OCI-LY7 (cell line): Measurements from ENCODE around the gene GALNT1. TPM values are rescaled to one million over a fixed set of nuclear protein-coding genes. Genes with fewer than 3 reads are reported as not detected.
A peak's percentile ranks its signal among the peaks of the same experiment; 100 is the strongest.

Source experiments
- BruUV-seq: library from RNA; stranded (reverse); fragments of 400-500 nt; replicated peaks from 2 replicates; lab custom pipeline; 2021; lab: Mats Ljungman, UMichigan
- CTCF ChIA-PET: fragments of 300-600 bp; sonication (Branson Sonifier 250); formaldehyde crosslinking; loops from one replicate; lab custom pipeline; 2022; ENCODE audit warnings: antibody characterized with exemption; ENCODE audit not compliant: unreplicated experiment; lab: Charles Lee
- POLR2A ChIA-PET: fragments of 300-600 bp; sonication (Branson Sonifier 250); formaldehyde crosslinking; loops from one replicate; lab custom pipeline; 2022; ENCODE audit warnings: antibody characterized with exemption; lab: Charles Lee
- DNase-seq: peaks from one replicate; pipeline ENCODE4 v3.0.0-alpha.2; 2015; ENCODE audit warnings: low spot score
- H2AFZ ChIP-seq: fragments of 200-600 bp; sonication (generic), shearing (Covaris generic); 2 replicates; pipeline ENCODE4 v1.6.1; 2014; ENCODE audit warnings: mild to moderate bottlenecking, antibody characterized with exemption, low read length, moderate library complexity
- H3K27ac ChIP-seq: fragments of 200-600 bp; sonication (generic); 2 replicates; pipeline ENCODE4 v1.5.1; 2014; ENCODE audit warnings: mixed run types, low read depth, mild to moderate bottlenecking, moderate library complexity, low read length, inconsistent platforms; ENCODE audit not compliant: poor library complexity, severe bottlenecking
- H3K36me3 ChIP-seq: fragments of 200-600 bp; sonication (generic); 2 replicates; pipeline ENCODE4 v1.6.1; 2014; ENCODE audit warnings: mild to moderate bottlenecking, antibody characterized with exemption, low read length, moderate library complexity, mixed read lengths; ENCODE audit not compliant: insufficient read depth
- H3K4me1 ChIP-seq: fragments of 200-600 bp; sonication (generic); 2 replicates; pipeline ENCODE4 v1.5.1; 2014; ENCODE audit warnings: mild to moderate bottlenecking, low read length; ENCODE audit not compliant: insufficient read depth, poor library complexity, severe bottlenecking
- H3K4me2 ChIP-seq: fragments of 200-600 bp; sonication (generic); 2 replicates; pipeline ENCODE4 v1.6.1; 2014; ENCODE audit warnings: mild to moderate bottlenecking, low read length
- H3K4me3 ChIP-seq: fragments of 200-600 bp; sonication (generic); 2 replicates; pipeline ENCODE4 v1.5.1; 2014; ENCODE audit warnings: mild to moderate bottlenecking, low read depth, low read length; ENCODE audit not compliant: poor library complexity, severe bottlenecking
- H3K79me2 ChIP-seq: fragments of 200-600 bp; sonication (generic); 2 replicates; pipeline ENCODE4 v1.6.1; 2016; ENCODE audit warnings: low read depth, mild to moderate bottlenecking, low read length, moderate library complexity, mixed read lengths; ENCODE audit not compliant: insufficient read depth
- H3K9me2 ChIP-seq: fragments of 200-600 bp; sonication (generic); 2 replicates; pipeline ENCODE4 v1.6.1; 2016; ENCODE audit warnings: mild to moderate bottlenecking, low read length, mixed read lengths; ENCODE audit not compliant: insufficient read depth
- H3K9me3 ChIP-seq: fragments of 200-600 bp; sonication (generic); 2 replicates; pipeline ENCODE4 v1.6.1; 2014; ENCODE audit warnings: mild to moderate bottlenecking, mixed run types, low read length, mixed read lengths
- H4K20me1 ChIP-seq: fragments of 200-600 bp; sonication (generic); 2 replicates; pipeline ENCODE4 v1.6.1; 2014; ENCODE audit warnings: mild to moderate bottlenecking, antibody characterized with exemption, low read length, moderate library complexity, mixed read lengths; ENCODE audit not compliant: insufficient read depth
- CTCF ChIP-seq: fragments of 200-600 bp; sonication (generic); conservative IDR thresholded peaks from 2 replicates; pipeline ENCODE4 v1.5.1; 2014; ENCODE audit warnings: mild to moderate bottlenecking, antibody characterized with exemption, low read length, moderate library complexity, mixed read lengths
- EZH2phosphoT487 ChIP-seq: fragments of 200-600 bp; sonication (generic); IDR thresholded peaks from 2 replicates; pipeline ENCODE4 v1.6.1; 2018; ENCODE audit warnings: low read depth, borderline replicate concordance, mild to moderate bottlenecking, mixed run types, antibody characterized with exemption, low read length, moderate library complexity, mixed read lengths
- intact Hi-C: fragments of 100-400 bp; cut with micrococcal nuclease; formaldehyde crosslinking; loops from one replicate; pipeline ENCODE4 v1.10.0; 2022; ENCODE audit not compliant: unreplicated experiment
- total RNA-seq, 2 experiments: library from RNA; depleted of rRNA in 1 of 2; stranded (reverse); fragments of >200 nt in 1 of 2; shearing (Covaris generic) in 1 of 2; gene quantifications; 2 replicates each; pipeline ENCODE4 v1.2.3, GENCODE V29; 2014 to 2022

Gene GALNT1
- total RNA-seq, 2 experiments from 2014 or later = 22.0 to 37.2 TPM

- CTCF ChIA-PET = no interaction called here
- H3K4me2 ChIP-seq = no peak overlapping the region
- TF ChIP-seq EZH2phosphoT487 (no peak), CTCF (no peak)
Observed at GRCh38 chr18:35589546-35589945, 8.0 kb downstream of the GALNT1 start.

GRCh38 chr18:35590935-35591334 lies 9.4 kb downstream of the GALNT1 start:
- Histone ChIP-seq H3K36me3 (no peaks in the 10 kb centered on the region; the same call in 1 of the 2 replicates), H4K20me1 (no peaks in the 10 kb centered on the region), H3K4me3 (no peak overlapping the region), H3K9me2 (no peaks in the 10 kb centered on the region), H3K4me2 (peak overlapping the region; percentile 36), H2AFZ (no peak overlapping the region), H3K79me2 (peaks cover 43% of the 10 kb centered on the region; the same call in 1 of the 2 replicates), H3K4me1 (peaks cover 51% of the 10 kb centered on the region), H3K9me3 (peaks cover 14% of the 10 kb centered on the region; the same call in 1 of the 2 replicates), H3K27ac (no peak overlapping the region)
- BruUV-seq = no TSS peak
- no peak for DNase-seq
- POLR2A ChIA-PET = interaction anchor here (0.6 kb wide), 1 partner anchor 533 kb away, joined by 3 read pairs; no protein-coding TSS in a partner anchor
- TF ChIP-seq EZH2phosphoT487 (no peak), CTCF (no peak)
- intact Hi-C loops = no loop called here
- CTCF ChIA-PET = no interaction called here

More at GRCh38 chr18:35589546-35589945, 8.0 kb downstream of the GALNT1 start:
- Histone ChIP-seq H3K27ac (no peak overlapping the region), H3K79me2 (peaks cover 50% of the 10 kb centered on the region; the same call in 1 of the 2 replicates), H2AFZ (no peak overlapping the region), H3K4me3 (no peak overlapping the region), H3K4me1 (peaks cover 51% of the 10 kb centered on the region), H3K9me3 (peaks cover 21% of the 10 kb centered on the region; the same call in 1 of the 2 replicates), H3K36me3 (no peaks in the 10 kb centered on the region; the same call in 1 of the 2 replicates), H3K9me2 (no peaks in the 10 kb centered on the region), H4K20me1 (no peaks in the 10 kb centered on the region)
- DNase-seq = no peak
- BruUV-seq = no TSS peak
- POLR2A ChIA-PET = interaction anchor here (0.8 kb wide), 1 partner anchor 175 kb away, joined by 6 read pairs; no protein-coding TSS in a partner anchor
- intact Hi-C loops = loop anchor here (1.0 to 10.0 kb wide), 2 partner anchors 167 to 385 kb away; partner anchors contain the start of gene RMP24

- Histone ChIP-seq H3K27ac (peak overlapping the region; percentile 69), H3K9me2 (no peaks in the 10 kb centered on the region), H3K4me1 (peaks cover 51% of the 10 kb centered on the region), H3K9me3 (peaks cover 14% of the 10 kb centered on the region; the same call in 1 of the 2 replicates), H3K36me3 (no peaks in the 10 kb centered on the region; the same call in 1 of the 2 replicates), H2AFZ (peak overlapping the region; percentile 46; the same call in 1 of the 2 replicates), H3K79me2 (peaks cover 43% of the 10 kb centered on the region; the same call in 1 of the 2 replicates), H3K4me3 (peak overlapping the region; percentile 59), H4K20me1 (no peaks in the 10 kb centered on the region), H3K4me2 (peak overlapping the region; percentile 80)
- intact Hi-C loops = no loop called here
- BruUV-seq = no TSS peak
- CTCF ChIA-PET = no interaction called here
- POLR2A ChIA-PET = interaction anchor here (0.8 to 1.8 kb wide), 4 partner anchors 11 to 24 kb away, joined by 3 to 4 read pairs (median 4); no protein-coding TSS in a partner anchor
- peak; percentile 79 for DNase-seq
- no peak for TF ChIP-seq CTCF
- TF ChIP-seq EZH2phosphoT487 = no peak
Observed at GRCh38 chr18:35592298-35592697, 10.8 kb downstream of the GALNT1 start.
